Measurements from ENCODE around the gene CCDC78.

DNA sequence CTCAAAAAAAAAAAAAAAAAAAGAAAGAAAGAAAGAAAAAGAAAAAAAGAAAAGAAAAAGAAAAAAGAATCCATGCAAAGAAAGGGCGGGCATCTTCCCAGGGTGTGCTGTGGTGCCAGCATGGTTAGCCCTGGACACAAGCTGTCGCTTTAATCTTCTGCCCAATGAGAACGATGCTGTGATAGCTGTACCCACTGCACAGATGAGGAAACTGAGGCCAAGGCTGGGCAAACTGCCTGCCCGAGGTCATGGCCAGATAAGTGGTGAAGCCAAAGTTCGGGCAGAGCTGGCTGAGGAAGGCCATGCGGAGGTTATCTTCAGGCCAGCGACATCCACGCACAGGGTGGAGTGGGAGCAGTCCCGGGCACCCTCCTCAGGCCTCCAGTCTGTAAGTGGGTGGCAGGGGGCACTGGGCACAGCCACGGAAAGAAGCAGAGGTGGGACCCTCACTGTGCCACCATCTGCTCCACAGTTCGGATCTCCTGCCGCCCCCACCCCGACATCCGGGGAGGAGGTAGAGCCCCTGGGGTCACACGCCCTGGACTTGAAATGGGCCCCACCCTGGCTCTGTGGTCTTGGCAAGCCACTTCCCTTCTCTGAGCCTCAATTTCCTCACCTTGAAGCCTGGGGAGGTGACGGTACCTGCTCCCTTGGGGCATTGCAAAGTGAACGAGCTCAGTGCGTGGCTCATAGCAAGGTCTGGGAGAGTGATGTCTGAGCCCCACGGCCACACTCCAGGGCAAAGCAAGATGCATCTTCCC, 27.2 kb downstream of the CCDC78 start:
- no peak for TF ChIP-seq CTCF (IDR thresholded peaks at IDR 0.05 in 2 of 3, conservative IDR thresholded peaks at IDR 0.05 in 1 of 3; ENCODE audit: borderline replicate concordance in 1 of 3, insufficient read depth in 1 of 3, low read depth in 2 of 3, low read length in 2 of 3)
- TF ChIP-seq EGR1 (IDR thresholded peaks at IDR 0.05; ENCODE audit: low read depth), result no peak
- no peak for TF ChIP-seq SP1 (IDR thresholded peaks at IDR 0.05; ENCODE audit: low read depth)
- no peak for TF ChIP-seq POLR2AphosphoS5 (IDR thresholded peaks at IDR 0.05; ENCODE audit: low read depth, low read length)
- TF ChIP-seq, protein P1, sequence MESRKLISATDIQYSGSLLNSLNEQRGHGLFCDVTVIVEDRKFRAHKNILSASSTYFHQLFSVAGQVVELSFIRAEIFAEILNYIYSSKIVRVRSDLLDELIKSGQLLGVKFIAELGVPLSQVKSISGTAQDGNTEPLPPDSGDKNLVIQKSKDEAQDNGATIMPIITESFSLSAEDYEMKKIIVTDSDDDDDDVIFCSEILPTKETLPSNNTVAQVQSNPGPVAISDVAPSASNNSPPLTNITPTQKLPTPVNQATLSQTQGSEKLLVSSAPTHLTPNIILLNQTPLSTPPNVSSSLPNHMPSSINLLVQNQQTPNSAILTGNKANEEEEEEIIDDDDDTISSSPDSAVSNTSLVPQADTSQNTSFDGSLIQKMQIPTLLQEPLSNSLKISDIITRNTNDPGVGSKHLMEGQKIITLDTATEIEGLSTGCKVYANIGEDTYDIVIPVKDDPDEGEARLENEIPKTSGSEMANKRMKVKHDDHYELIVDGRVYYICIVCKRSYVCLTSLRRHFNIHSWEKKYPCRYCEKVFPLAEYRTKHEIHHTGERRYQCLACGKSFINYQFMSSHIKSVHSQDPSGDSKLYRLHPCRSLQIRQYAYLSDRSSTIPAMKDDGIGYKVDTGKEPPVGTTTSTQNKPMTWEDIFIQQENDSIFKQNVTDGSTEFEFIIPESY (IDR thresholded peaks at IDR 0.05; ENCODE audit: extremely low read depth, insufficient replicate concordance, low read length), result no peak
- no peak for TF ChIP-seq FOSL1 (IDR thresholded peaks at IDR 0.05; ENCODE audit: low read depth)

All from HCT116 (cell line).